ENCODE data around the gene CCDC57. TPM values are rescaled to one million over a fixed set of nuclear protein-coding genes. Genes with fewer than 3 reads are reported as not detected.

Gene CCDC57
- polyA plus RNA-seq, 1 donor from 2014 or later: 70.9 TPM

- no peak overlapping the region for H3K9ac ChIP-seq (ENCODE audit: low read length)
- no peaks in the 10 kb centered on the region for H3K36me3 ChIP-seq (ENCODE audit: insufficient read depth, low read length)
- H3K27ac ChIP-seq (ENCODE audit: low read length): no peak overlapping the region
- TF ChIP-seq MXI1 (conservative IDR thresholded peaks at IDR 0.05; ENCODE audit: poor library complexity, severe bottlenecking) (no peak), EZH2 (IDR thresholded peaks at IDR 0.05; ENCODE audit: borderline replicate concordance, insufficient read depth, low read length, poor library complexity, severe bottlenecking) (no peak), REST (IDR thresholded peaks at IDR 0.05; ENCODE audit: borderline replicate concordance) (no peak), SMC3 (conservative IDR thresholded peaks at IDR 0.05; ENCODE audit: poor library complexity) (no peak), POLR2AphosphoS5 (IDR thresholded peaks at IDR 0.05) (no peak), EP300 (conservative IDR thresholded peaks at IDR 0.05; ENCODE audit: poor library complexity, severe bottlenecking) (no peak)
- H3K79me2 ChIP-seq (replicated peaks; ENCODE audit: insufficient read depth, low read length): no peaks in the 10 kb centered on the region
- no peak overlapping the region for H3K4me2 ChIP-seq (ENCODE audit: low read length)
- no peaks in the 10 kb centered on the region for H3K9me3 ChIP-seq (ENCODE audit: low read length)
- H4K20me1 ChIP-seq (ENCODE audit: insufficient read depth): no peaks in the 10 kb centered on the region
- no peak overlapping the region for H3K4me3 ChIP-seq (ENCODE audit: low read length)
- no peaks in the 10 kb centered on the region for H3K27me3 ChIP-seq (ENCODE audit: insufficient read depth, low read depth, low read length)
- no peak overlapping the region for H2AFZ ChIP-seq (ENCODE audit: low read depth, low read length)
- no peaks in the 10 kb centered on the region for H3F3A ChIP-seq (ENCODE audit: insufficient read depth, low read length, poor library complexity, severe bottlenecking)
- no peaks in the 10 kb centered on the region for H3K9me2 ChIP-seq (ENCODE audit: insufficient read depth, low read length)
These were observed 34.7 kb downstream of the CCDC57 start for GRCh38 chr17:82177761-82178498.

GRCh38 chr17:82177276-82177675, 35.4 kb downstream of the CCDC57 start:
- Histone ChIP-seq H3K4me2 (ENCODE audit: low read length) (no peak overlapping the region), H3K27me3 (ENCODE audit: insufficient read depth, low read depth, low read length) (no peaks in the 10 kb centered on the region), H3K79me2 (replicated peaks; ENCODE audit: insufficient read depth, low read length) (no peaks in the 10 kb centered on the region), H4K20me1 (ENCODE audit: insufficient read depth) (no peaks in the 10 kb centered on the region), H2AFZ (ENCODE audit: low read depth, low read length) (no peak overlapping the region), H3K9ac (ENCODE audit: low read length) (no peak overlapping the region), H3K36me3 (ENCODE audit: insufficient read depth, low read length) (no peaks in the 10 kb centered on the region), H3K9me2 (ENCODE audit: insufficient read depth, low read length) (no peaks in the 10 kb centered on the region), H3K4me3 (ENCODE audit: low read length) (no peak overlapping the region), H3K27ac (ENCODE audit: low read length) (no peak overlapping the region), H3F3A (ENCODE audit: insufficient read depth, low read length, poor library complexity, severe bottlenecking) (no peaks in the 10 kb centered on the region), H3K9me3 (ENCODE audit: low read length) (no peaks in the 10 kb centered on the region)
- TF ChIP-seq, protein P1, sequence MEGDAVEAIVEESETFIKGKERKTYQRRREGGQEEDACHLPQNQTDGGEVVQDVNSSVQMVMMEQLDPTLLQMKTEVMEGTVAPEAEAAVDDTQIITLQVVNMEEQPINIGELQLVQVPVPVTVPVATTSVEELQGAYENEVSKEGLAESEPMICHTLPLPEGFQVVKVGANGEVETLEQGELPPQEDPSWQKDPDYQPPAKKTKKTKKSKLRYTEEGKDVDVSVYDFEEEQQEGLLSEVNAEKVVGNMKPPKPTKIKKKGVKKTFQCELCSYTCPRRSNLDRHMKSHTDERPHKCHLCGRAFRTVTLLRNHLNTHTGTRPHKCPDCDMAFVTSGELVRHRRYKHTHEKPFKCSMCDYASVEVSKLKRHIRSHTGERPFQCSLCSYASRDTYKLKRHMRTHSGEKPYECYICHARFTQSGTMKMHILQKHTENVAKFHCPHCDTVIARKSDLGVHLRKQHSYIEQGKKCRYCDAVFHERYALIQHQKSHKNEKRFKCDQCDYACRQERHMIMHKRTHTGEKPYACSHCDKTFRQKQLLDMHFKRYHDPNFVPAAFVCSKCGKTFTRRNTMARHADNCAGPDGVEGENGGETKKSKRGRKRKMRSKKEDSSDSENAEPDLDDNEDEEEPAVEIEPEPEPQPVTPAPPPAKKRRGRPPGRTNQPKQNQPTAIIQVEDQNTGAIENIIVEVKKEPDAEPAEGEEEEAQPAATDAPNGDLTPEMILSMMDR (IDR thresholded peaks at IDR 0.05; ENCODE audit: poor library complexity, severe bottlenecking): no peak
- TF ChIP-seq MXI1 (conservative IDR thresholded peaks at IDR 0.05; ENCODE audit: poor library complexity, severe bottlenecking): no peak
- no peak for TF ChIP-seq SMC3 (conservative IDR thresholded peaks at IDR 0.05; ENCODE audit: poor library complexity)
- no peak for TF ChIP-seq REST (IDR thresholded peaks at IDR 0.05; ENCODE audit: borderline replicate concordance)
- TF ChIP-seq POLR2AphosphoS5 (IDR thresholded peaks at IDR 0.05): no peak
- no peak for TF ChIP-seq TAF1 (IDR thresholded peaks at IDR 0.05; ENCODE audit: low read depth)
- TF ChIP-seq EP300 (conservative IDR thresholded peaks at IDR 0.05; ENCODE audit: poor library complexity, severe bottlenecking): no peak
- TF ChIP-seq EZH2 (IDR thresholded peaks at IDR 0.05; ENCODE audit: borderline replicate concordance, insufficient read depth, low read length, poor library complexity, severe bottlenecking): no peak

Data from neural cell (in vitro differentiated cells).